Testis (tissue), 3 donors: ENCODE results near the gene DHCR7. TPM values are rescaled to one million over a fixed set of nuclear protein-coding genes. Genes with fewer than 3 reads are reported as not detected.
A peak's percentile ranks its signal among the peaks of the same experiment; 100 is the strongest.

Experiments used
- DNase-seq: peaks from one replicate; pipeline ENCODE4 v3.0.0-alpha.2; 2019
- H3K27ac ChIP-seq, 2 donors: fragments of 200-600 bp; sonication (generic); one replicate each; pipeline ENCODE4 v1.5.1; 2019
- H3K27me3 ChIP-seq: fragments of 200-600 bp; sonication (generic); one replicate; pipeline ENCODE4 v1.5.1; 2019
- H3K36me3 ChIP-seq: fragments of 200-600 bp; sonication (generic); one replicate; pipeline ENCODE4 v1.5.1; 2017; ENCODE audit warnings: low read depth; ENCODE audit errors: missing control alignments
- H3K4me1 ChIP-seq: fragments of 200-600 bp; sonication (generic); one replicate; pipeline ENCODE4 v1.5.1; 2019
- H3K4me3 ChIP-seq, 2 donors: fragments of 200-600 bp; sonication (generic); one replicate each; pipeline ENCODE4 v1.5.1; 2017 to 2019
- H3K9me3 ChIP-seq: fragments of 200-600 bp; sonication (generic); one replicate; pipeline ENCODE4 v1.5.1; 2017
- POLR2A ChIP-seq: fragments of 450-650 bp; IDR thresholded peaks from one replicate; pipeline ENCODE4 v1.6.1; 2017; ENCODE audit warnings: antibody characterized with exemption, mild to moderate bottlenecking, moderate library complexity
- WGBS, 2 donors: methylation state at CpG; one replicate each; pipeline ENCODE4 v1.1.5; 2018; 5-methylcytosine and 5-hydroxymethylcytosine counted together
- intact Hi-C: fragments of 100-400 bp; cut with DNase I; formaldehyde crosslinking; loops from one replicate; pipeline ENCODE4 v1.15.1; 2023; ENCODE audit warnings: low total_unique reads
- polyA plus RNA-seq: library from polyadenylated mRNA; stranded (reverse); fragments of 350-450 nt; fragmentation: Illumina TruSeq; extraction: RNeasy Lipid Tissue Mini Kit (QIAGEN cat#74804); gene quantifications from one replicate; pipeline ENCODE4 v1.2.3, GENCODE V29; 2014; ENCODE audit warnings: low read depth, low replicate concordance; ENCODE audit not compliant: insufficient read depth
- total RNA-seq, 2 donors: library from RNA; depleted of rRNA; stranded (reverse); fragments of >200 nt; gene quantifications; one replicate each; pipeline ENCODE4 v1.2.3, GENCODE V29; 2016
- TF ChIP-seq, protein P1 (sequence below), 3 experiments: fragments of 450-650 bp in 2 of 3; fragments of 200-600 bp in 1 of 3; sonication (generic) in 1 of 3; IDR thresholded peaks; one replicate each; pipeline ENCODE4 v1.5.1; 2016 to 2019; ENCODE audit warnings: antibody characterized with exemption in 3 of 3, mild to moderate bottlenecking in 2 of 3, moderate library complexity in 1 of 3

Gene DHCR7
- total and polyA plus RNA-seq, 3 donors from 2014 or later: 54.2 to 101 (median 65.3) TPM

DNA sequence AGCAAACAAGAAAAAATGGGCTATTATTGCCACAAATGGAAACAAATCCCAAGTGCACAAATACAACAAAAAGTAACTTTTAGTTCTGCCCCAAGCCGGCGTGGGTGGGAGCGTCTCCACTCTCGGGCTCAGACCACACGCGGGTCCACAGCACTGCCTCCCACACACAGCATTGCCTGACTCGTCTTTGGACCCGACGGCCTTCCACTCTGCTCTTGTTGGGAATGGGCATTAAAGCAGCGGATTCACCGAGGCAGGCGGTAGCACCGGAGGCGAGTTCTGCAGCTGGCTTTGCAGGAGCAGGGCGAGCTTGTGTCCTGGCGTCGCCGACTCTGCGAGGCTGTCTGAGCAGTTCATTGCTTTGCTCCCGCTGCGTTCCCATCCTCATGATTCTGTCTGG lies 27.8 kb upstream of the DHCR7 start:
- Histone ChIP-seq H3K36me3 (no peaks in the 10 kb centered on the region), H3K4me3 (no peak overlapping the region), H3K9me3 (no peaks in the 10 kb centered on the region), H3K27me3 (no peaks in the 10 kb centered on the region), H3K27ac (no peak overlapping the region), H3K4me1 (no peaks in the 10 kb centered on the region)
- no peak for TF ChIP-seq POLR2A
- TF ChIP-seq, protein P1, sequence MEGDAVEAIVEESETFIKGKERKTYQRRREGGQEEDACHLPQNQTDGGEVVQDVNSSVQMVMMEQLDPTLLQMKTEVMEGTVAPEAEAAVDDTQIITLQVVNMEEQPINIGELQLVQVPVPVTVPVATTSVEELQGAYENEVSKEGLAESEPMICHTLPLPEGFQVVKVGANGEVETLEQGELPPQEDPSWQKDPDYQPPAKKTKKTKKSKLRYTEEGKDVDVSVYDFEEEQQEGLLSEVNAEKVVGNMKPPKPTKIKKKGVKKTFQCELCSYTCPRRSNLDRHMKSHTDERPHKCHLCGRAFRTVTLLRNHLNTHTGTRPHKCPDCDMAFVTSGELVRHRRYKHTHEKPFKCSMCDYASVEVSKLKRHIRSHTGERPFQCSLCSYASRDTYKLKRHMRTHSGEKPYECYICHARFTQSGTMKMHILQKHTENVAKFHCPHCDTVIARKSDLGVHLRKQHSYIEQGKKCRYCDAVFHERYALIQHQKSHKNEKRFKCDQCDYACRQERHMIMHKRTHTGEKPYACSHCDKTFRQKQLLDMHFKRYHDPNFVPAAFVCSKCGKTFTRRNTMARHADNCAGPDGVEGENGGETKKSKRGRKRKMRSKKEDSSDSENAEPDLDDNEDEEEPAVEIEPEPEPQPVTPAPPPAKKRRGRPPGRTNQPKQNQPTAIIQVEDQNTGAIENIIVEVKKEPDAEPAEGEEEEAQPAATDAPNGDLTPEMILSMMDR (IDR thresholded peaks at IDR 0.05): no peak
- WGBS, 2 donors: 80 to 86% methylated on average over 21 of the region's 21 CpGs
- DNase-seq: peak; percentile 26
- intact Hi-C loops: no loop called here

GRCh38 chr11:71474771-71475483 lies 26.7 kb upstream of the DHCR7 start:
- Histone ChIP-seq H3K9me3 (no peaks in the 10 kb centered on the region), H3K4me1 (no peaks in the 10 kb centered on the region), H3K36me3 (no peaks in the 10 kb centered on the region), H3K27me3 (no peaks in the 10 kb centered on the region), H3K4me3 (no peak overlapping the region), H3K27ac (no peak overlapping the region)
- intact Hi-C loops: no loop called here
- no peak for DNase-seq
- WGBS, 2 donors: 91 to 94% methylated on average over 8 to 26 of the region's 26 CpGs
- no peak for TF ChIP-seq POLR2A
- TF ChIP-seq, protein P1 (IDR thresholded peaks at IDR 0.05): no peak

GRCh38 chr11:71474141-71474770 lies 26.1 kb upstream of the DHCR7 start:
- no peaks in the 10 kb centered on the region for H3K36me3 ChIP-seq

DNA sequence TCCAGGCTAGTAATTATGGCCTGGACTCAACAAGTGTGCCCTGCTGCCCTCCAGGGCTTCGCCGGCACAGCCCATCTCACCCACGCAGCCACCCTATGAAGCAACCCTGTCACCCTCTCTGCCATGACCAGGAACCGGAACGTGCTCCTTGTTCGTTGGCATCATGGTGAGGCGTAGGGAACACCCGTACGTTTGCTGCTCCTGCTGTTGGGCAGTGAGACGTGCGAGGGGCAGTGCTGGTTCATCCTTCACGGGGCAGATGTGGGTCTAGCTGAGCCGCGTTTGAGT lies 25.5 kb upstream of the DHCR7 start:
- Histone ChIP-seq H3K4me3 (no peak overlapping the region), H3K4me1 (no peaks in the 10 kb centered on the region), H3K27me3 (no peaks in the 10 kb centered on the region), H3K36me3 (no peaks in the 10 kb centered on the region), H3K9me3 (no peaks in the 10 kb centered on the region), H3K27ac (no peak overlapping the region)
- 95 to 97% methylated on average over 14 of the region's 14 CpGs for WGBS, 2 donors
- intact Hi-C loops: no loop called here
- TF ChIP-seq, protein P1 (IDR thresholded peaks at IDR 0.05): no peak
- TF ChIP-seq POLR2A: no peak
- DNase-seq: no peak

More at GRCh38 chr11:71474141-71474770, 26.1 kb upstream of the DHCR7 start:
- Histone ChIP-seq H3K4me1 (no peaks in the 10 kb centered on the region), H3K9me3 (no peaks in the 10 kb centered on the region), H3K27ac (no peak overlapping the region), H3K4me3 (no peak overlapping the region), H3K27me3 (no peaks in the 10 kb centered on the region)
- DNase-seq: no peak
- intact Hi-C loops: no loop called here
- WGBS, 2 donors: 95 to 99% methylated on average over 17 to 27 of the region's 27 CpGs
- TF ChIP-seq, protein P1 (IDR thresholded peaks at IDR 0.05): no peak
- TF ChIP-seq POLR2A: no peak
